ENCODE data around the gene EFHD1.

EFHD1 gene

GRCh38 chr2:232637866-232638583, 4.6 kb downstream of the EFHD1 start:
- no peak for TF ChIP-seq CTCF (IDR thresholded peaks at IDR 0.05; ENCODE audit: low read depth, low read length, missing control alignments)
- no peak overlapping the region for H3K4me3 ChIP-seq (ENCODE audit: low read depth, low read length)
- no peak for DNase-seq (ENCODE audit: low read depth)

GRCh38 chr2:232641153-232641848, 7.9 kb downstream of the EFHD1 start:
- no peak overlapping the region for H3K4me3 ChIP-seq (ENCODE audit: low read depth, low read length)
- no peak for DNase-seq (ENCODE audit: low read depth)
- no peak for TF ChIP-seq CTCF (IDR thresholded peaks at IDR 0.05; ENCODE audit: low read depth, low read length, missing control alignments)

- no peak for DNase-seq (ENCODE audit: low read depth)
- TF ChIP-seq CTCF (IDR thresholded peaks at IDR 0.05; ENCODE audit: low read depth, low read length, missing control alignments), result no peak
- no peak overlapping the region for H3K4me3 ChIP-seq (ENCODE audit: low read depth, low read length)
Observed at GRCh38 chr2:232643147-232643425, 9.7 kb downstream of the EFHD1 start.

GRCh38 chr2:232643813-232644347, 10.5 kb downstream of the EFHD1 start:
- no peak for TF ChIP-seq CTCF (IDR thresholded peaks at IDR 0.05; ENCODE audit: low read depth, low read length, missing control alignments)
- DNase-seq (ENCODE audit: low read depth), result no peak
- no peak overlapping the region for H3K4me3 ChIP-seq (ENCODE audit: low read depth, low read length)

GRCh38 chr2:232645061-232645460, 11.7 kb downstream of the EFHD1 start:
- H3K4me3 ChIP-seq (ENCODE audit: low read depth, low read length), result no peak overlapping the region
- TF ChIP-seq CTCF (IDR thresholded peaks at IDR 0.05; ENCODE audit: low read depth, low read length, missing control alignments), result no peak
- DNase-seq (ENCODE audit: low read depth), result no peak

- no peak overlapping the region for H3K4me3 ChIP-seq (ENCODE audit: low read depth, low read length)
- TF ChIP-seq CTCF (IDR thresholded peaks at IDR 0.05; ENCODE audit: low read depth, low read length, missing control alignments), result no peak
Observed at GRCh38 chr2:232646726-232647125, 13.3 kb downstream of the EFHD1 start.

More at GRCh38 chr2:232646726-232647125, 13.3 kb downstream of the EFHD1 start:
- no peak for DNase-seq (ENCODE audit: low read depth)
